Activated gamma-delta T cell treated with anti-CD3 and anti-CD28 coated beads, Interleukin-2, amount 50 U/mL, for 16 hours (primary cell): Measurements from ENCODE around the gene ZDHHC14.
"Not testable (repeated sequence)": the region's sequence is repeated elsewhere in the genome, so short reads cannot be mapped to it uniquely, and the experiment has no call there.

Experiments used
- DNase-seq: peaks from one replicate; pipeline ENCODE4 v3.0.0-alpha.2; 2020; ENCODE audit warnings: low read depth

The ZDHHC14 gene

GRCh38 chr6:157574851-157575424 is 193.9 kb downstream of the ZDHHC14 start:
- DNase-seq: no peak

GRCh38 chr6:157575436-157576145 is 194.6 kb downstream of the ZDHHC14 start:
- no peak for DNase-seq

- DNase-seq: not testable (repeated sequence)
These were observed 196.0 kb downstream of the ZDHHC14 start for GRCh38 chr6:157576991-157577390.

- not testable (repeated sequence) for DNase-seq
These were observed 197.5 kb downstream of the ZDHHC14 start for GRCh38 chr6:157578527-157578926.

- DNase-seq: no peak
These were observed 198.6 kb downstream of the ZDHHC14 start for GRCh38 chr6:157579467-157580031.

- DNase-seq: no peak
These were observed 203.0 kb downstream of the ZDHHC14 start for GRCh38 chr6:157584036-157584435.

- DNase-seq: no peak
These were observed 204.5 kb downstream of the ZDHHC14 start for GRCh38 chr6:157585274-157586087.

- no peak for DNase-seq
These were observed 205.1 kb downstream of the ZDHHC14 start for GRCh38 chr6:157586088-157586414.

- DNase-seq: no peak
These were observed 205.6 kb downstream of the ZDHHC14 start for GRCh38 chr6:157586476-157587126.

- DNase-seq: no peak
These were observed 206.3 kb downstream of the ZDHHC14 start for GRCh38 chr6:157587127-157587926.

- DNase-seq: not testable (repeated sequence)
These were observed 209.7 kb downstream of the ZDHHC14 start for GRCh38 chr6:157590654-157591053.

GRCh38 chr6:157592541-157592940 is 211.6 kb downstream of the ZDHHC14 start:
- no peak for DNase-seq

GRCh38 chr6:157592980-157593379 is 212.0 kb downstream of the ZDHHC14 start:
- DNase-seq: no peak

- DNase-seq: no peak
These were observed 212.6 kb downstream of the ZDHHC14 start for GRCh38 chr6:157593596-157593995.

GRCh38 chr6:157594292-157594691 is 213.3 kb downstream of the ZDHHC14 start:
- DNase-seq: no peak

- DNase-seq: no peak
These were observed 214.8 kb downstream of the ZDHHC14 start for GRCh38 chr6:157595768-157596167.

- no peak for DNase-seq
These were observed 215.5 kb downstream of the ZDHHC14 start for GRCh38 chr6:157596461-157596860.

GRCh38 chr6:157596886-157597285 is 215.9 kb downstream of the ZDHHC14 start:
- no peak for DNase-seq

- no peak for DNase-seq
These were observed 216.7 kb downstream of the ZDHHC14 start for GRCh38 chr6:157597461-157598312.

GRCh38 chr6:157599191-157599590 is 218.2 kb downstream of the ZDHHC14 start:
- DNase-seq: no peak
